Natural killer cell (primary cell): ENCODE measurements around the gene LRRC47. TPM values are rescaled to one million over a fixed set of nuclear protein-coding genes. Genes with fewer than 3 reads are reported as not detected.
A peak's percentile ranks its signal among the peaks of the same experiment; 100 is the strongest.

Source experiments
- ATAC-seq, 3 donors: fragments of 150-1000 bp in 2 of 3; fragments of 200-7000 bp in 1 of 3; cut with Tn5 transposase; 1 replicate in 1 of 3; 2 replicates in 2 of 3; pipeline ENCODE4 v1.10.0; 2021; ENCODE audit warnings: mild to moderate bottlenecking in 2 of 3, moderate library complexity in 2 of 3
- DNase-seq, 2 donors: peaks; one replicate each; pipeline versions ENCODE4 v3.0.0 to v3.0.0-alpha.2; 2013 to 2021; ENCODE audit warnings: mixed read lengths in 1 of 2
- H3K27ac ChIP-seq: one replicate; pipeline ENCODE4 v1.5.1; 2013; ENCODE audit warnings: mild to moderate bottlenecking, low read length
- H3K27me3 ChIP-seq: one replicate; pipeline ENCODE4 v1.6.1; 2013; ENCODE audit warnings: low read length; ENCODE audit not compliant: control insufficient read depth, insufficient read depth
- H3K36me3 ChIP-seq: one replicate; pipeline ENCODE4 v1.6.1; 2013; ENCODE audit warnings: low read length; ENCODE audit not compliant: control insufficient read depth, insufficient read depth
- H3K4me1 ChIP-seq: one replicate; pipeline ENCODE4 v1.6.1; 2013; ENCODE audit warnings: low read length; ENCODE audit not compliant: control insufficient read depth, insufficient read depth
- H3K4me3 ChIP-seq: one replicate; pipeline ENCODE4 v1.5.1; 2013; ENCODE audit warnings: low read length
- H3K9me3 ChIP-seq: one replicate; pipeline ENCODE4 v1.6.1; 2013; ENCODE audit warnings: low read length; ENCODE audit not compliant: control insufficient read depth, insufficient read depth
- H3K27ac Mint-ChIP-seq, 2 donors: one replicate each; pipeline ENCODE4 v1.8.0; 2022; ENCODE audit warnings: mild to moderate bottlenecking in 2 of 2, mixed read lengths in 2 of 2, moderate library complexity in 1 of 2
- H3K27me3 Mint-ChIP-seq, 2 donors: one replicate each; pipeline ENCODE4 v1.8.0; 2022; ENCODE audit warnings: low read depth in 2 of 2, mixed read lengths in 2 of 2
- H3K36me3 Mint-ChIP-seq: one replicate; pipeline ENCODE4 v1.8.0; 2022; ENCODE audit warnings: mixed read lengths
- H3K4me1 Mint-ChIP-seq, 2 donors: one replicate each; pipeline ENCODE4 v1.8.0; 2022; ENCODE audit warnings: mixed read lengths in 2 of 2
- H3K4me3 Mint-ChIP-seq: one replicate; pipeline ENCODE4 v1.8.0; 2022; ENCODE audit warnings: mild to moderate bottlenecking, moderate library complexity, mixed read lengths
- H3K9me3 Mint-ChIP-seq, 2 donors: one replicate each; pipeline ENCODE4 v1.8.0; 2022; ENCODE audit warnings: mixed read lengths in 2 of 2
- WGBS: methylation state at CpG from one replicate; pipeline ENCODE4 v1.1.7; 2013; ENCODE audit warnings: missing lambda C conversion rate; ENCODE audit not compliant: insufficient coverage; 5-methylcytosine and 5-hydroxymethylcytosine counted together
- intact Hi-C: fragments of 100-400 bp; cut with micrococcal nuclease; formaldehyde crosslinking; loops from one replicate; pipeline ENCODE4 v1.14.2; 2022
- total RNA-seq, 4 donors: library from RNA; stranded (reverse); fragments of 120-200 nt in 1 of 4; gene quantifications; one replicate each; pipeline versions ENCODE4 v1.2.3 to v1.2.4, GENCODE V29; 2013 to 2022
- TF ChIP-seq, protein P1 (sequence below): fragments of 200-600 bp; IDR thresholded peaks from one replicate; pipeline ENCODE4 v1.8.0; 2022; ENCODE audit warnings: antibody characterized with exemption

Gene LRRC47
- total RNA-seq, 3 donors from 2014 or later (not counting 1 experiment from before 2014, with no cell fraction given), result 33.5 to 49.8 (median 45.2) TPM

DNA sequence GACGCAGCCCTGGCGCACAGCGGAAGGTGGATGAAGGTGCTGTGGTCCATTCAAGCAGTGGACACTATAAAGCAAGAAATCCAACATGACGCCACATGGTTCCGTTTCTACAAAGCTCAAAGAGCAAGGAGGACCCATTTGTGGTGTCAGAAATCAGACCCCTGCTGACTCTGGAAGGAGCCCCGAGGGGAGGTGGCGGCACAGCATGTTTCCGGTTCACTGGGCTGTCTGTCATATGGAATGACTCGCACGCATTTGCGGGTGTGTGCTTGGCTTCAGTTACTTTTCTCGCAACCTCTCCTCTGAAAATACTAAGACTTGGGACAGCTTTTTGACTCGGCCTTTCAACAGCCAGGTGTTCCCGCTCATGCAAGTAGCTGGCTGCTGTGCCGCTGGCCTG is 29.1 kb upstream of the LRRC47 start:
- H3K4me3 Mint-ChIP-seq, result no peak overlapping the region

DNA sequence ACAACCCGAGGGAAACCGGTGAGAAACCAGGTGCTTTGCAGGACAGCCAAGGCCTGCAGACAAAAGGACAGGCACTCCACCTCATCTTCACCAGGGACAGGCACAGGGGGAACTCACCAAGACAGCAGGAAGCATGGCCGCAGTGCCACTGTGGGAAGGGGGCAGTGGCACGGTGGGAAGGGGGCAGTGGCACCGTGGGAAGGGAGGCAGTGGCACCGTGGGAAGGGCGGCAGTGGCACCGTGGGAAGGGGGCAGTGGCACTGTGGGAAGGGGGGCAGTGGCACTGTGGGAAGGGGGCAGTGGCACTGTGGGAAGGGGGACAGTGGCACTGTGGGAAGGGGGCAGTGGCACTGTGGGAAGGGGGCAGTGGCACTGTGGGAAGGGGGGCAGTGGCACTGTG is 28.4 kb upstream of the LRRC47 start:
- H3K4me1 Mint-ChIP-seq, result no peaks in the 10 kb centered on the region
- no peaks in the 10 kb centered on the region for H3K9me3 Mint-ChIP-seq
- intact Hi-C loops, result no loop called here
- no peaks in the 10 kb centered on the region for H3K27me3 ChIP-seq
- H3K4me3 Mint-ChIP-seq, result no peak overlapping the region
- ATAC-seq, result no peak
- H3K27ac Mint-ChIP-seq, result no peak overlapping the region
- H3K27ac ChIP-seq, result no peak overlapping the region
- H3K27me3 Mint-ChIP-seq, result no peaks in the 10 kb centered on the region
- peaks cover 15% of the 10 kb centered on the region for H3K36me3 Mint-ChIP-seq
- peaks cover 62% of the 10 kb centered on the region for H3K36me3 ChIP-seq
- H3K9me3 ChIP-seq, result no peaks in the 10 kb centered on the region
- TF ChIP-seq, protein P1, sequence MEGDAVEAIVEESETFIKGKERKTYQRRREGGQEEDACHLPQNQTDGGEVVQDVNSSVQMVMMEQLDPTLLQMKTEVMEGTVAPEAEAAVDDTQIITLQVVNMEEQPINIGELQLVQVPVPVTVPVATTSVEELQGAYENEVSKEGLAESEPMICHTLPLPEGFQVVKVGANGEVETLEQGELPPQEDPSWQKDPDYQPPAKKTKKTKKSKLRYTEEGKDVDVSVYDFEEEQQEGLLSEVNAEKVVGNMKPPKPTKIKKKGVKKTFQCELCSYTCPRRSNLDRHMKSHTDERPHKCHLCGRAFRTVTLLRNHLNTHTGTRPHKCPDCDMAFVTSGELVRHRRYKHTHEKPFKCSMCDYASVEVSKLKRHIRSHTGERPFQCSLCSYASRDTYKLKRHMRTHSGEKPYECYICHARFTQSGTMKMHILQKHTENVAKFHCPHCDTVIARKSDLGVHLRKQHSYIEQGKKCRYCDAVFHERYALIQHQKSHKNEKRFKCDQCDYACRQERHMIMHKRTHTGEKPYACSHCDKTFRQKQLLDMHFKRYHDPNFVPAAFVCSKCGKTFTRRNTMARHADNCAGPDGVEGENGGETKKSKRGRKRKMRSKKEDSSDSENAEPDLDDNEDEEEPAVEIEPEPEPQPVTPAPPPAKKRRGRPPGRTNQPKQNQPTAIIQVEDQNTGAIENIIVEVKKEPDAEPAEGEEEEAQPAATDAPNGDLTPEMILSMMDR, result no peak
- H3K4me1 ChIP-seq, result no peaks in the 10 kb centered on the region
- 94% methylated on average over 8 of the region's 8 CpGs for WGBS
- no peak overlapping the region for H3K4me3 ChIP-seq
- no peak for DNase-seq

More for the DNA sequence above, 29.1 kb upstream of the LRRC47 start:
- DNase-seq (no peak), ATAC-seq (no peak)
- H3K36me3 Mint-ChIP-seq, result peaks cover 20% of the 10 kb centered on the region
- no peak overlapping the region for H3K27ac ChIP-seq
- no peaks in the 10 kb centered on the region for H3K27me3 Mint-ChIP-seq
- no peaks in the 10 kb centered on the region for H3K27me3 ChIP-seq
- H3K36me3 ChIP-seq, result peaks cover 67% of the 10 kb centered on the region
- H3K4me1 Mint-ChIP-seq, result no peaks in the 10 kb centered on the region
- TF ChIP-seq, protein P1, result no peak
- WGBS, result 92% methylated on average over 15 of the region's 15 CpGs
- no peak overlapping the region for H3K4me3 ChIP-seq
- no peaks in the 10 kb centered on the region for H3K9me3 Mint-ChIP-seq
- no peaks in the 10 kb centered on the region for H3K9me3 ChIP-seq
- no peaks in the 10 kb centered on the region for H3K4me1 ChIP-seq
- intact Hi-C loops, result no loop called here
- H3K27ac Mint-ChIP-seq, result no peak overlapping the region

DNA sequence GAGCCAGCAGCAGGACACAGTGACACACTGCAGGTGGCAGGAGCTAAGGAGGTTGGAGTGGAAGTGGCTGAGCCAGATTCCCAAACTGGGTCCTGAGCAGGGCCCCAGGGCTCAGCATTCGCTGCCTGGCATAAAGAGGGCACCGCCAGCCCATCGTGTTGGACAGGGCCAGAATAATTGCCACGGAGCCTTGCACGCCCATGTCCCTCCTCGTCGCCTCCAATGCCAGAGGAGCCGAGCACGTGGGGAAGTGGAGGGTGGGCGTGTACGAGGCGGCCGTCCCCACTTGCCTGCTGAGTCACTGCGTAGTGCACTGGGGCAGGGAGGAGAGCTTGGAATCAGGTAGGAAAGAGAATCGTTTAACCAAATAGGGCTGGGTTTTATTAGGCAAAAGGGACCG is 26.1 kb upstream of the LRRC47 start:
- ATAC-seq (no peak), DNase-seq (no peak)
- TF ChIP-seq, protein P1, result no peak
- Mint-ChIP-seq H3K9me3 (no peaks in the 10 kb centered on the region), H3K4me3 (no peak overlapping the region), H3K4me1 (no peaks in the 10 kb centered on the region), H3K27me3 (no peaks in the 10 kb centered on the region), H3K36me3 (no peaks in the 10 kb centered on the region), H3K27ac (peak overlapping the region in 1 of 2 donors; percentile 47)
- Histone ChIP-seq H3K36me3 (peaks cover 43% of the 10 kb centered on the region), H3K4me1 (no peaks in the 10 kb centered on the region), H3K4me3 (no peak overlapping the region), H3K9me3 (no peaks in the 10 kb centered on the region), H3K27ac (no peak overlapping the region), H3K27me3 (no peaks in the 10 kb centered on the region)
- WGBS, result 89% methylated on average over 16 of the region's 16 CpGs
- intact Hi-C loops, result no loop called here

DNA sequence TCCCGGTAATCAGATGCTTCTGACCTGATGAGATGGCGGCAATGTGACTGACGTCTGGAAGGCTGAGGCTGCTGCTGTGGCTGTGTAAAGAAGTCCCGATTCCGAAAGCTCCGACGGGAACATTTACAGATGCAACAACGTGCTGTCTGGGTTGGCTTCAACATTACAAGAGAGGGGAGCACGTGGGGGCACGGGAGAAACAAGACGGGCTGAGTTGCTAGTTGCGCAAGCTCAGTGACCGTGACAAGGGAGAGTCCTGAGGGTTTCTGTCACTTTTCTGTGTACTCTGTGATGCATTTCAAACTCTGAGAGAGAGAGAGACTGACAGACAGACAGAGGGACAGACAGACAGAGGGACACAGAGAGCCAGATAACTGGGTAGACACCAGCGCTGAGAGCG is 25.6 kb upstream of the LRRC47 start:
- no peak overlapping the region for H3K27ac ChIP-seq
- Mint-ChIP-seq H3K27ac (peak overlapping the region in 1 of 2 donors; percentile 47), H3K36me3 (no peaks in the 10 kb centered on the region), H3K9me3 (no peaks in the 10 kb centered on the region), H3K27me3 (no peaks in the 10 kb centered on the region), H3K4me1 (no peaks in the 10 kb centered on the region), H3K4me3 (no peak overlapping the region)
- no peak overlapping the region for H3K4me3 ChIP-seq
- H3K4me1 ChIP-seq, result no peaks in the 10 kb centered on the region
- intact Hi-C loops, result no loop called here
- TF ChIP-seq, protein P1, result no peak
- H3K36me3 ChIP-seq, result peaks cover 43% of the 10 kb centered on the region
- ATAC-seq (no peak), DNase-seq (no peak)
- no peaks in the 10 kb centered on the region for H3K27me3 ChIP-seq
- no peaks in the 10 kb centered on the region for H3K9me3 ChIP-seq
- 97% methylated on average over 15 of the region's 15 CpGs for WGBS
